Tibial nerve (tissue), 4 donors: ENCODE measurements around the gene KIF1B. TPM values are rescaled to one million over a fixed set of nuclear protein-coding genes. Genes with fewer than 3 reads are reported as not detected.

Source experiments
- DNase-seq, 2 donors: peaks; one replicate each; pipeline ENCODE4 v3.0.0-alpha.2; 2019; ENCODE audit warnings: low spot score in 2 of 2
- H3K27ac ChIP-seq, 4 donors: fragments of 200-600 bp; sonication (generic) in 3 of 4; one replicate each; pipeline ENCODE4 v1.5.1; 2017 to 2019; ENCODE audit warnings: mild to moderate bottlenecking in 1 of 4
- H3K27me3 ChIP-seq, 2 donors: fragments of 200-600 bp; sonication (generic) in 1 of 2; one replicate each; pipeline versions ENCODE4 v1.5.1 to v1.6.0; 2017 to 2019
- H3K36me3 ChIP-seq, 3 donors: fragments of 200-600 bp; sonication (generic); one replicate each; pipeline ENCODE4 v1.5.1; 2018 to 2019
- H3K4me1 ChIP-seq, 4 donors: fragments of 200-600 bp; sonication (generic) in 3 of 4; one replicate each; pipeline ENCODE4 v1.5.1; 2017 to 2019
- H3K4me3 ChIP-seq, 4 donors: fragments of 200-600 bp; sonication (generic) in 3 of 4; one replicate each; pipeline ENCODE4 v1.5.1; 2017 to 2019; ENCODE audit warnings: mild to moderate bottlenecking in 1 of 4, moderate library complexity in 1 of 4
- H3K9me3 ChIP-seq, 4 donors: fragments of 200-600 bp; sonication (generic) in 3 of 4; one replicate each; pipeline ENCODE4 v1.5.1; 2017 to 2019
- CTCF ChIP-seq, 5 experiments: fragments of 200-600 bp in 3 of 5; fragments of 450-650 bp in 2 of 5; sonication (generic) in 3 of 5; IDR thresholded peaks; one replicate each; pipeline ENCODE4 v1.5.1; 2016 to 2019; ENCODE audit warnings: antibody characterized with exemption in 5 of 5, mild to moderate bottlenecking in 3 of 5, moderate library complexity in 2 of 5
- EP300 ChIP-seq, 2 donors: sonication (generic); formaldehyde crosslinking; IDR thresholded peaks; one replicate each; pipeline ENCODE4 v1.6.1; 2017; ENCODE audit warnings: antibody characterized with exemption in 2 of 2, mild to moderate bottlenecking in 1 of 2
- POLR2A ChIP-seq, 2 donors: fragments of 450-650 bp; IDR thresholded peaks; one replicate each; pipeline ENCODE4 v1.6.1; 2017; ENCODE audit warnings: antibody characterized with exemption in 2 of 2, mild to moderate bottlenecking in 2 of 2, moderate library complexity in 2 of 2
- WGBS, 2 donors: methylation state at CpG; one replicate each; pipeline ENCODE4 v1.1.5; 2018; 5-methylcytosine and 5-hydroxymethylcytosine counted together
- total RNA-seq, 4 donors: library from RNA; depleted of rRNA; stranded (reverse); fragments of >200 nt; gene quantifications; one replicate each; pipeline ENCODE4 v1.1.0, GENCODE V29; 2016

The KIF1B gene
- total RNA-seq, 4 donors from 2014 or later, result 50.6 to 76.2 (median 66.0) TPM

GRCh38 chr1:10396870-10397269 is 186.5 kb downstream of the KIF1B start:
- no peak for DNase-seq
- Histone ChIP-seq H3K36me3 (peaks cover 0 to 4% (median 0%) of the 10 kb centered on the region in 3 donors), H3K27ac (no peak overlapping the region), H3K4me1 (peaks cover 0 to 37% (median 10%) of the 10 kb centered on the region in 4 donors), H3K4me3 (no peak overlapping the region), H3K9me3 (peaks cover 0 to 6% (median 0%) of the 10 kb centered on the region in 4 donors), H3K27me3 (no peaks in the 10 kb centered on the region)
- TF ChIP-seq EP300 (IDR thresholded peaks at IDR 0.05) (no peak), POLR2A (IDR thresholded peaks at IDR 0.05) (no peak), CTCF (IDR thresholded peaks at IDR 0.05) (no peak)
- 88 to 92% methylated on average over 3 of the region's 3 CpGs for WGBS, 2 donors

GRCh38 chr1:10398278-10398733 is 187.9 kb downstream of the KIF1B start:
- TF ChIP-seq POLR2A (IDR thresholded peaks at IDR 0.05) (no peak), CTCF (IDR thresholded peaks at IDR 0.05) (no peak)
- peak in 1 of 2 donors; percentile 13 for DNase-seq
- peaks cover 0 to 16% (median 0%) of the 10 kb centered on the region in 3 donors for H3K36me3 ChIP-seq
- peak overlapping the region in 2 of 4 donors; percentile 82 to 87 for H3K27ac ChIP-seq
- peaks cover 0 to 38% (median 10%) of the 10 kb centered on the region in 4 donors for H3K4me1 ChIP-seq
- H3K4me3 ChIP-seq, result peak overlapping the region; percentile 72 to 87 (median 84)
- H3K9me3 ChIP-seq, result peaks cover 0 to 6% (median 0%) of the 10 kb centered on the region in 4 donors
- no peaks in the 10 kb centered on the region for H3K27me3 ChIP-seq
- WGBS, 2 donors, result 4% methylated on average over 8 to 14 of the region's 34 CpGs

GRCh38 chr1:10398734-10399443 is 188.5 kb downstream of the KIF1B start, which contains the start of gene PGD:
TSS of gene PGD (plus strand) at chr1:10399064. CDS start at chr1:10399118, 54 bp downstream.
- Histone ChIP-seq H3K4me1 (peaks cover 0 to 38% (median 10%) of the 10 kb centered on the region in 4 donors), H3K27ac (peak within 1 kb of the TSS; percentile 70 to 92 (median 84)), H3K9me3 (peaks cover 0 to 5% (median 0%) of the 10 kb centered on the region in 4 donors), H3K36me3 (peaks cover 0 to 22% (median 1%) of the 10 kb centered on the region in 3 donors), H3K27me3 (no peaks in the 10 kb centered on the region), H3K4me3 (peak within 1 kb of the TSS; percentile 72 to 87 (median 84))
- DNase-seq, result peak; percentile 96 to 97
- TF ChIP-seq POLR2A (IDR thresholded peaks at IDR 0.05) (peak; percentile 62 to 67), CTCF (IDR thresholded peaks at IDR 0.05) (peak in 3 of 5 experiments; percentile 13 to 39 (median 19)), EP300 (IDR thresholded peaks at IDR 0.05) (peak in 1 of 2 donors; percentile 86)
- 0% methylated on average over 26 of the region's 76 CpGs for WGBS, 2 donors

- Histone ChIP-seq H3K4me3 (peak overlapping the region; percentile 72 to 87 (median 84)), H3K27ac (peak overlapping the region; percentile 70 to 92 (median 84)), H3K36me3 (peaks cover 0 to 28% (median 7%) of the 10 kb centered on the region in 3 donors), H3K9me3 (no peaks in the 10 kb centered on the region), H3K27me3 (no peaks in the 10 kb centered on the region), H3K4me1 (peaks cover 0 to 38% (median 10%) of the 10 kb centered on the region in 4 donors)
- TF ChIP-seq EP300 (IDR thresholded peaks at IDR 0.05), result no peak
- no peak for TF ChIP-seq CTCF (IDR thresholded peaks at IDR 0.05)
- no peak for TF ChIP-seq POLR2A (IDR thresholded peaks at IDR 0.05)
- peak in 1 of 2 donors; percentile 21 for DNase-seq
- 2% methylated on average over 34 to 41 of the region's 42 CpGs for WGBS, 2 donors
These were observed 189.1 kb downstream of the KIF1B start for GRCh38 chr1:10399444-10399941.

GRCh38 chr1:10400013-10400412 is 189.6 kb downstream of the KIF1B start:
- Histone ChIP-seq H3K36me3 (peaks cover 0 to 33% (median 7%) of the 10 kb centered on the region in 3 donors), H3K27ac (peak overlapping the region in 3 of 4 donors; percentile 82 to 92 (median 87)), H3K27me3 (no peaks in the 10 kb centered on the region), H3K4me3 (peak overlapping the region; percentile 72 to 87 (median 84)), H3K4me1 (peaks cover 0 to 38% (median 10%) of the 10 kb centered on the region in 4 donors), H3K9me3 (no peaks in the 10 kb centered on the region)
- WGBS, 2 donors, result 27 to 37% methylated on average over 8 of the region's 8 CpGs
- TF ChIP-seq POLR2A (IDR thresholded peaks at IDR 0.05) (no peak), EP300 (IDR thresholded peaks at IDR 0.05) (no peak), CTCF (IDR thresholded peaks at IDR 0.05) (no peak)
- DNase-seq, result peak in 1 of 2 donors; percentile 7
